Breast epithelium (tissue), 4 donors: Measurements from ENCODE around the gene S100A7. TPM values are rescaled to one million over a fixed set of nuclear protein-coding genes. Genes with fewer than 3 reads are reported as not detected.

Experiments used
- DNase-seq, 2 donors: peaks; one replicate each; pipeline ENCODE4 v3.0.0-alpha.2; 2019; ENCODE audit warnings: low spot score in 2 of 2
- H3K27ac ChIP-seq, 2 donors: fragments of 200-600 bp; sonication (generic) in 1 of 2; one replicate each; pipeline ENCODE4 v1.5.1; 2016 to 2019; ENCODE audit warnings: mild to moderate bottlenecking in 1 of 2
- H3K27me3 ChIP-seq, 2 donors: fragments of 200-600 bp; sonication (generic) in 1 of 2; one replicate each; pipeline versions ENCODE4 v1.5.1 to v1.6.0; 2017 to 2019; ENCODE audit warnings: control low read depth in 1 of 2, mild to moderate bottlenecking in 1 of 2
- H3K36me3 ChIP-seq: fragments of 200-600 bp; one replicate; pipeline ENCODE4 v1.5.1; 2019
- H3K4me1 ChIP-seq, 2 donors: fragments of 200-600 bp; sonication (generic); one replicate each; pipeline ENCODE4 v1.5.1; 2016 to 2019; ENCODE audit warnings: control low read depth in 1 of 2
- H3K4me3 ChIP-seq, 3 donors: fragments of 200-600 bp; sonication (generic); 1 replicate in 2 of 3; 2 replicates in 1 of 3; pipeline ENCODE4 v1.5.1; 2016 to 2019; ENCODE audit warnings: mild to moderate bottlenecking in 3 of 3, moderate library complexity in 2 of 3
- H3K9me3 ChIP-seq, 2 donors: fragments of 200-600 bp; sonication (generic) in 1 of 2; one replicate each; pipeline ENCODE4 v1.5.1; 2016 to 2019; ENCODE audit warnings: control low read depth in 1 of 2
- CTCF ChIP-seq, 3 donors: fragments of 450-650 bp; IDR thresholded peaks; one replicate each; pipeline ENCODE4 v1.5.1; 2016 to 2017; ENCODE audit warnings: antibody characterized with exemption in 3 of 3, mild to moderate bottlenecking in 3 of 3, moderate library complexity in 3 of 3
- POLR2A ChIP-seq: fragments of 450-650 bp; IDR thresholded peaks from one replicate; pipeline ENCODE4 v1.6.1; 2016; ENCODE audit warnings: antibody characterized with exemption, mild to moderate bottlenecking, moderate library complexity
- POLR2AphosphoS5 ChIP-seq, 3 donors: sonication (generic); formaldehyde crosslinking; IDR thresholded peaks; one replicate each; pipeline ENCODE4 v1.6.1; 2017; ENCODE audit warnings: antibody characterized with exemption in 3 of 3
- intact Hi-C: fragments of 100-400 bp; cut with DNase I; formaldehyde crosslinking; loops from one replicate; pipeline ENCODE4 v1.15.1; 2023; ENCODE audit warnings: low total_unique reads
- total RNA-seq, 3 donors: library from RNA; depleted of rRNA; stranded (reverse); fragments of >200 nt; gene quantifications; one replicate each; pipeline ENCODE4 v1.1.0, GENCODE V29; 2016

S100A7 gene
- total RNA-seq, 3 donors from 2014 or later, result not detected

DNA sequence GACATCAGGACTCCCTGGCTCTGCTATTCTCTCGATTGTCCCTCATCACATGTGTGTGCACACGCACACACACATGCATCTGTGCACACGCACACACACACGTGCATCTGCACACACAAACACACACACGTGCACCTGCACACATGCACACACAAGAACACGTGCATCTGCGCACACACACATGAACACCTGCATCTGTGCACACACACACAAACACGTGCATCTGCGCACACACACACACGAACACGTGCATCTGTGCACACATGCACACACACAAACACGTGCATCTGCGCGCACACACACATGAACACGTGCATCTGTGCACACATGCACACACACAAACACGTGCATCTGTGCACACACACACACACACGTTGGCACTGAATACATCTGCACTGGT, 29.4 kb downstream of the S100A7 start:
- Histone ChIP-seq H3K4me1 (no peaks in the 10 kb centered on the region), H3K27ac (no peak overlapping the region), H3K4me3 (no peak overlapping the region), H3K27me3 (peaks cover 0 to 12% of the 10 kb centered on the region in 2 donors), H3K9me3 (no peaks in the 10 kb centered on the region), H3K36me3 (no peaks in the 10 kb centered on the region)
- no peak for DNase-seq
- intact Hi-C loops, result no loop called here
- TF ChIP-seq POLR2A (no peak), POLR2AphosphoS5 (IDR thresholded peaks at IDR 0.05) (no peak), CTCF (IDR thresholded peaks at IDR 0.05) (no peak)

DNA sequence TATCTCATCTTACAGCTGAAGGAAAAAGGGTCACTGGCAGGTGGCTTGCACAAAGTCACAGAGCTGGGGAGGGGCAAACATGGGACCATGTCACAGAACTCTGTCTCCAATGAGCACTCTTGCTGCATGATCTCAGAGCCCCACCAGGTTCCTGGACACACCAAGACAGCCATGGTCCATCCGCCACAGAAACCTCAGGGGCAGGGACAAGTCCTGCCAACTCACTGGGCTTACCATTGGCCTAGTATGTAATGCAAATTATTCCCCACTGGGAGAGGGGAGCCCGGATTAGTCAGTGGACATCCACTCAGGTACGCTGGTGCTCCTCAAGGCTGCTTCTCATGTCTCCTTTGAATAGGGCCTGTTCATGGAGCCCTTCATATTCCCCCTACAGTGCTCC, 29.9 kb downstream of the S100A7 start:
- no peak for DNase-seq
- H3K27me3 ChIP-seq, result peaks cover 0 to 12% of the 10 kb centered on the region in 2 donors
- no peaks in the 10 kb centered on the region for H3K4me1 ChIP-seq
- intact Hi-C loops, result no loop called here
- H3K36me3 ChIP-seq, result no peaks in the 10 kb centered on the region
- H3K27ac ChIP-seq, result no peak overlapping the region
- H3K4me3 ChIP-seq, result no peak overlapping the region
- H3K9me3 ChIP-seq, result no peaks in the 10 kb centered on the region
- no peak for TF ChIP-seq POLR2AphosphoS5 (IDR thresholded peaks at IDR 0.05)
- no peak for TF ChIP-seq CTCF (IDR thresholded peaks at IDR 0.05)
- no peak for TF ChIP-seq POLR2A

- no peak for TF ChIP-seq POLR2A
- TF ChIP-seq CTCF (IDR thresholded peaks at IDR 0.05), result no peak
- no peak for TF ChIP-seq POLR2AphosphoS5 (IDR thresholded peaks at IDR 0.05)
- Histone ChIP-seq H3K4me1 (no peaks in the 10 kb centered on the region), H3K36me3 (no peaks in the 10 kb centered on the region), H3K9me3 (no peaks in the 10 kb centered on the region), H3K27me3 (peaks cover 0 to 12% of the 10 kb centered on the region in 2 donors), H3K27ac (no peak overlapping the region), H3K4me3 (no peak overlapping the region)
- intact Hi-C loops, result no loop called here
- DNase-seq, result no peak
Measured at GRCh38 chr1:153430166-153430553, 30.3 kb downstream of the S100A7 start.

- intact Hi-C loops, result no loop called here
- Histone ChIP-seq H3K27ac (no peak overlapping the region), H3K4me3 (no peak overlapping the region), H3K36me3 (no peaks in the 10 kb centered on the region), H3K9me3 (no peaks in the 10 kb centered on the region), H3K4me1 (no peaks in the 10 kb centered on the region), H3K27me3 (peaks cover 0 to 12% of the 10 kb centered on the region in 2 donors)
- TF ChIP-seq CTCF (IDR thresholded peaks at IDR 0.05) (no peak), POLR2A (no peak), POLR2AphosphoS5 (IDR thresholded peaks at IDR 0.05) (no peak)
- DNase-seq, result no peak
Measured at GRCh38 chr1:153429266-153430165, 30.9 kb downstream of the S100A7 start.

DNA sequence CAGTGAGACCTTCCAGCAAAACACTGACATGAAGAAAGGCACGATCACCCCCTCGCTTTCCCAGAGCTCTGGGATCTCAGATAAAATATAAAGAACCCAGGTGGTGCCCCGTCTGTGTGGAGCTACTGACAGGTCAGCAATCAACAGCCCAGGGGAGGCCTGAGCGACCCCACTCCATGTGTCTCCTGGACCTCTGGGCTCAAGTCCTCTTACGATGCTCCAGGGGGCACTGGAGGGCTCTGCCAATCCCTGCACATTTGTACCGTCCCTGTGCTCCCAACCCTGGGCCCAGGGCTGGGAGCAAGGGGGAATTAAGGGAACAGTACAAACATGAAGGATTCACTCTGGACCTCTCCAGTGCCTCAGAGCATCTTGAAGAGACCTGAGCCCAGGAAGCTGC, 31.7 kb downstream of the S100A7 start:
- no peak for DNase-seq
- H3K4me1 ChIP-seq, result no peaks in the 10 kb centered on the region
- no peak for TF ChIP-seq CTCF (IDR thresholded peaks at IDR 0.05)
- TF ChIP-seq POLR2AphosphoS5 (IDR thresholded peaks at IDR 0.05), result no peak
- TF ChIP-seq POLR2A, result no peak
- no peaks in the 10 kb centered on the region for H3K36me3 ChIP-seq
- H3K4me3 ChIP-seq, result no peak overlapping the region
- no peak overlapping the region for H3K27ac ChIP-seq
- intact Hi-C loops, result no loop called here
- H3K27me3 ChIP-seq, result peaks cover 0 to 12% of the 10 kb centered on the region in 2 donors
- no peaks in the 10 kb centered on the region for H3K9me3 ChIP-seq
